ENCODE data around the gene PTPRCAP.
"Not testable (repeated sequence)": the region's sequence is repeated elsewhere in the genome, so short reads cannot be mapped to it uniquely, and the experiment has no call there.

Gene PTPRCAP

GRCh38 chr11:67409261-67409666, 28.2 kb downstream of the PTPRCAP start:
- DNase-seq (ENCODE audit: low spot score): no peak

GRCh38 chr11:67408437-67409200, 28.9 kb downstream of the PTPRCAP start:
- no peak for DNase-seq (ENCODE audit: low spot score)

- no peak for DNase-seq (ENCODE audit: low spot score)
Observed at GRCh38 chr11:67407688-67408163, 29.8 kb downstream of the PTPRCAP start.

DNA sequence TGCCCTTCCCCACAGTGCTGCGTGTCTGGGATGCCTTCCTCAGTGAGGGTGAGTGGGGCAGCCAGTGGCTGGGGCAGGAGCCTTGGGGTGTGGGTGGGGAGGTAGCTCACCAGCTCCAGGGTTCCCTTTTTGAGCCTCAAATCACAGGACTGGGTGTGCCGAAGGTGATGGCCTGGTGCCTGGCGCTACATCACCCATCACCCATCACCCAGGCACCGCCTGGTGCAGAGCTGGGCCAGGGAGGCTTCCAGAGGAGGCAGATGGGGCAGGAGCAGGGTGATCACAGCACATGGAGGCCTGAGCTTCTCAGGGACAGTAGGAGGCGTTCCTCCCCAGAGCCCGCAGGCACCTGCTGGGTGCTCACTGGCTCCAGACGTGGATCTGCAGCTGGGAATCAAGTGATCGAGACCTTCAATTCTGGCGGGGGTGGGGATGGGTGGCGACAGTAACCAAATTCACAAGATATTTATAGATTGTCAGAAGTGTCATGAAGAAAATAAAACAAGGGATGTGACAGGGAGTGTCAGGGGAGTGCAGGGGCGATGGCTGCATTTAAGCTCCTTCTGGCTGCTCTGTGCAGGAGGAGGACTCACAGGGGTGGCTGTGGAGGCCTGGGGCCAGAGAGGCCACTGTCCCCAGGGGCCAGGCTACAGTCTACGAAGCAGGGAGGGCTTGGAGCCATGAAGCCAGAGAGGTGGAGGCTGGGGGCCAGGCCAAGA, 30.4 kb downstream of the PTPRCAP start:
- DNase-seq (ENCODE audit: low spot score): no peak

GRCh38 chr11:67406420-67406968, 31.0 kb downstream of the PTPRCAP start:
- no peak for DNase-seq (ENCODE audit: low spot score)

DNA sequence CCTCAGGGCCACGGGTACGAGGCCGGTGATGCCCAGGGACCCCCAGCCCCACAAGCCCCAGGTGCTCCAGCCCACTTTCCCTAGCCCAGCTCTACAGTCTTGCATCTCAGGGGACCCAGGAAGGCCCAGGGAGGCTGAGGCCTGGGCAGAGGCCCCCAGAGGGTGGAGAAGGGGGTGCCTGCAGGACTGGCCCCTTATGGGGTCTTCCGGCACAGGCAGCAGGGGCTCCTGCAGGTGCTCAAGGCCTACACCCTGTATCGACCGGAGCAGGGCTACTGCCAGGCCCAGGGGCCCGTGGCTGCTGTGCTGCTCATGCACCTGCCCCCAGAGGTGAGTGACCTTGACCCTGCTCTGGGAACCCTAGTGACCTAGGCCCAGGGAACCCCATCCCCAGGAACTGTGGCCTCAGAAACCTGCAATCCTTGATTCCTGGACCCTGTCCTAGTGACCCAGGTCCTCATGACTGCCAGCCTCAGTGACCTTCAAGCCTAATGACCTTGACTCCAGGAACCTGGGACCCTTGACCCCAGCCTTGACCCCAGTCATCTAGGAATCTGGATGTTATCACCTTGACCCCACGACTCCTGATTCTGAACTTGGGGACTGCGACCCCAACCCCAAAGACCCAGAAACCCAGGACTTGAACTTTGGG, 31.7 kb downstream of the PTPRCAP start:
- no peak for DNase-seq (ENCODE audit: low spot score)

GRCh38 chr11:67405196-67405567, 32.3 kb downstream of the PTPRCAP start:
- no peak for DNase-seq (ENCODE audit: low spot score)

DNA sequence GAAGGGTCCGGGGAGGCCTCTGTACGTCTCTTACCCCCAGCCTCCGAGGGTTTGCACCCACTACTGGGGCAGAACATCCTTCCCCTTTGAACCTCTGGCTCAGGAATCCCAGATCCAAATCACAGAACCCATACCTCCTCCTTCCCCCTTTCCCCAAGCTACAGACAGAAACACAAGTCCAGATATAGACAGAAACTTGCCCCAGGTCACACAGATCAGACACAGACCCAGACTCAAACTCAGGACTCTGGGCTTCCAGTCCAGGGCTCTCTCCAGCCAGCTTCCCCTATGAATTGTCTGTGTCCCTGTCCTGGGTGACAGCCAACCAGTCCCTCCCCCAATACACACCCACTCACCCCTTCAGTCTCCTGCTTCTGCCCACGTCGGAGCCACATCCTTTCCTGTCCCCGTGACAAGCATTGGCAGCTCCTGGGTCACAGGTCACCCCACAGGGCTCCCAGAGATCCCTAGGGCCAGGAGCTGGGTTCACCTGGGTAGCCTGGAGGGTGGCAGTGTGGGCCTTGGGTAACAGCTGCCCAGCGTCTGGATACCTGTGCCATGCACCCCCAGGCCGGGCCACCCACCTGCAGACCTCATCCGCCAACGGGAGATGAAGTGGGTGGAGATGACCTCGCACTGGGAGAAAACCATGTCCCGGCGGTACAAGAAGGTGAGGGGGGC, 32.8 kb downstream of the PTPRCAP start:
- no peak for DNase-seq (ENCODE audit: low spot score)

DNA sequence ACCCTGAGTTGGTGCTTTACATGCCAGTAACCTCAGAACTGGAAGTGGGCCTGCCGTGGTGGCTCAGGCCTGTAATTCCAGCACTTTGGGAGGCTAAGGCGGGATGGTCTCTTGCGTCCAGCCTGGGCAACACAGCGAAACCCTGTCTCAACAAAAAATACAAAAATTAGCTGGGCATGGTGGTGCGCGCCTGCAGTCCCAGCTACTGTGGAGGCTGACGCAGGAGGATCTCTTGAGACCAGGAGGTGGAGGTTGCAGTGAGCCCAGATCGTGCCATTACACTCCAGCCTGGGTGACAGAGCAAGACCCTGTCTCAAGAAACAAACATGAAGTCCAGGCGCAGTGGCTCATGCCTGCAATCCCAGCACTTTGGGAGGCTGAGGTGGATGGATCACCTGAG, 34.4 kb downstream of the PTPRCAP start:
- DNase-seq (ENCODE audit: low spot score): not testable (repeated sequence)

DNA sequence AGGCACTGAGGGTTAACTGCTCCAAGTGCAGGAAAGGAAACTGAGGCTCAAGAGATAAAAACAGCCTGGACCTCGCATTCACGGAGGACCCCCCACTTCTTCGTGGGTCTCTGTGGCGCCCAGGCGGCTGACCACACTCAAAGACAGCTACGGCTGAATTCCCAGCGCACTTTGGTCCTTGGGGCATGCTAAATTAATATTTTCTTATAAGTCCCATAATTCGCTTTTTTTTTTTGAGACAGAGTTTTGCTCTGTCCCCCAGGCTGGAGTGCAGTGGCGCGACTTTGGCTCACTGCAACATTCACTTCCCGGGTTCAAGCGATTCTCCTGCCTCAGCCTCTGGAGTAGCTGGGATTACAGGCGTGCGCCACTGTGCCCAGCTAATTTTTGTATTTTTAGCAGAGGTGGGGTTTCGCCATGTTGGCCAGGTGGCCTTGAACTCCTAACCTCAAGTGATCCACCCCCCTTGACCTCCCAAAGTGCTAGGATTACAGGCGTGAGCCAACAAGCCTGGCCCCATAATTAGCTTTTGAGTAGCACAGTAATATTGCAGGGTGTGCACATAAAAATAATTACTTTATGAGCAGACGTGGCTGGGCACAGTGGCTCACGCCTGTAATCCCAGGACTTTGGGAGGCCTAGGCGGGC, 35.2 kb downstream of the PTPRCAP start:
- not testable (repeated sequence) for DNase-seq (ENCODE audit: low spot score)

GRCh38 chr11:67401495-67402191, 35.8 kb downstream of the PTPRCAP start, which contains the start of gene PPP1CA:
Gene PPP1CA (minus strand): TSS chr11:67401858. CDS start chr11:67401782, 76 bp downstream.
- peak; percentile 99 for DNase-seq (ENCODE audit: low spot score)

- no peak for DNase-seq (ENCODE audit: low spot score)
Observed at GRCh38 chr11:67400942-67401494, 36.5 kb downstream of the PTPRCAP start.

- no peak for DNase-seq (ENCODE audit: low spot score)
Observed at GRCh38 chr11:67400251-67400941, 37.1 kb downstream of the PTPRCAP start.

- no peak for DNase-seq (ENCODE audit: low spot score)
Observed at GRCh38 chr11:67398661-67399563, 38.6 kb downstream of the PTPRCAP start.

- no peak for DNase-seq (ENCODE audit: low spot score)
Observed at GRCh38 chr11:67397986-67398660, 39.4 kb downstream of the PTPRCAP start.

DNA sequence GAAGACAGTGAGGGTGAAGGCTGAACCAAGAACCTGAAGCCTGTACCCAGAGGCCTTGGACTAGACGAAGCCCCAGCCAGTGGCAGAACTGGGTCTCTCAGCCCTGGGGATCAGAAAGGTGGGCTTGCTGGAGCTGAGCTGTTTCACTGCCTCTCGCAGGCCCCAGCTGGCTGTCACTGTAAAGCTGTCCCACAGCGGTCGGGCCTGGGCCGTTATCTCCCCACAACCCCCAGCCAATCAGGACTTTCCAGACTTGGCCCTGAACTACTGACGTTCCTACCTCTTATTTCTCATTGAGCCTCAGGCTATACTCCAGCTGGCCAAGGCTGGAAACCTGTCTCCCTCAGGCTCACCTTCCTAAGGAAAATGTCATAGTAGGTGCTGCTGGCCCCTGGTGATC, 39.9 kb downstream of the PTPRCAP start:
- no peak for DNase-seq (ENCODE audit: low spot score)

GRCh38 chr11:67396587-67397389, 40.7 kb downstream of the PTPRCAP start:
- DNase-seq (ENCODE audit: low spot score): no peak

Data from GM03348 (cell line).